ENCODE measurements around the gene CTNNB1. TPM values are rescaled to one million over a fixed set of nuclear protein-coding genes. Genes with fewer than 3 reads are reported as not detected.

Gene CTNNB1
- total RNA-seq, 4 donors from 2014 or later = 311 to 417 (median 361) TPM

DNA sequence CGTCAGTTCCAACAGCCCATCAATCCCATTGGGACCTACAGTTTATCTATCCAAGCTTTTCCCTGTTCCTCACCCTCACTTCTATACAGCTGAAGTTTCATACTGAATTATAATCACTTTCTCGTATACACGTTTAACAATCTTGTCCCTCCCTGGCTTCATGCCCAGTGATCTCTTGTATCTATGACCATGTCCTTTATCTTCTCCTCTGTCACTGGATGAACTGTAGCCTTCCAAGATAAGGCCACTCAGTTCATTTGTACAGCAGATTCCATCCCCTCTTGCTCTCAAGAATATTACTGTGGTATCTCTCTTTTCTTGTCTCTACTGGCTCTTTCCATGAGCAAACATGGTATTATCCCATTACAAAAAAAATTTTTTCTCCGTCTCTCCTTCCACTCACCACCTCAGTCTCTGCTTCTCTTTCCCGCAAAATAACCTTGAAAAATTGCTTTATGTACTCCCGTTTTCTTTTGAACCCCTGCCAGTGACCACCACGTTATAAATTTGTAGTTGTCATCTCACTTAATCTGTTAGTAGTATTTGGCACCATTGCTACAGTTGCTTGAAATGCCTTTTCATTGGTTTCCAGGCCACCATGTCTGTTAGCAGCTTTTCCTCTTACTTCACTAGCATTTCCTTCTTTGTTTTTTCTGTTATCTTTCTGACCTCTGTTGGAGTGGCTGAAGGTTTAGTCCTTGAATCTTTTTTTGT lies 9.4 kb downstream of the CTNNB1 start:
- H3K27ac ChIP-seq = no peak overlapping the region
- H3K4me1 ChIP-seq = peaks cover 64% of the 10 kb centered on the region
- no peaks in the 10 kb centered on the region for H3K27me3 ChIP-seq
- H3K36me3 ChIP-seq = no peaks in the 10 kb centered on the region
- TF ChIP-seq EP300 (IDR thresholded peaks at IDR 0.05) (no peak), POLR2A (IDR thresholded peaks at IDR 0.05) (no peak), POLR2AphosphoS5 (IDR thresholded peaks at IDR 0.05) (no peak)
- TF ChIP-seq, protein P1, sequence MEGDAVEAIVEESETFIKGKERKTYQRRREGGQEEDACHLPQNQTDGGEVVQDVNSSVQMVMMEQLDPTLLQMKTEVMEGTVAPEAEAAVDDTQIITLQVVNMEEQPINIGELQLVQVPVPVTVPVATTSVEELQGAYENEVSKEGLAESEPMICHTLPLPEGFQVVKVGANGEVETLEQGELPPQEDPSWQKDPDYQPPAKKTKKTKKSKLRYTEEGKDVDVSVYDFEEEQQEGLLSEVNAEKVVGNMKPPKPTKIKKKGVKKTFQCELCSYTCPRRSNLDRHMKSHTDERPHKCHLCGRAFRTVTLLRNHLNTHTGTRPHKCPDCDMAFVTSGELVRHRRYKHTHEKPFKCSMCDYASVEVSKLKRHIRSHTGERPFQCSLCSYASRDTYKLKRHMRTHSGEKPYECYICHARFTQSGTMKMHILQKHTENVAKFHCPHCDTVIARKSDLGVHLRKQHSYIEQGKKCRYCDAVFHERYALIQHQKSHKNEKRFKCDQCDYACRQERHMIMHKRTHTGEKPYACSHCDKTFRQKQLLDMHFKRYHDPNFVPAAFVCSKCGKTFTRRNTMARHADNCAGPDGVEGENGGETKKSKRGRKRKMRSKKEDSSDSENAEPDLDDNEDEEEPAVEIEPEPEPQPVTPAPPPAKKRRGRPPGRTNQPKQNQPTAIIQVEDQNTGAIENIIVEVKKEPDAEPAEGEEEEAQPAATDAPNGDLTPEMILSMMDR (IDR thresholded peaks at IDR 0.05) = no peak
- 60% methylated on average over 7 of the region's 7 CpGs for WGBS
- no peaks in the 10 kb centered on the region for H3K9me3 ChIP-seq
- H3K4me3 ChIP-seq = no peak overlapping the region
- DNase-seq (ENCODE audit: low spot score in 2 of 2) = no peak

DNA sequence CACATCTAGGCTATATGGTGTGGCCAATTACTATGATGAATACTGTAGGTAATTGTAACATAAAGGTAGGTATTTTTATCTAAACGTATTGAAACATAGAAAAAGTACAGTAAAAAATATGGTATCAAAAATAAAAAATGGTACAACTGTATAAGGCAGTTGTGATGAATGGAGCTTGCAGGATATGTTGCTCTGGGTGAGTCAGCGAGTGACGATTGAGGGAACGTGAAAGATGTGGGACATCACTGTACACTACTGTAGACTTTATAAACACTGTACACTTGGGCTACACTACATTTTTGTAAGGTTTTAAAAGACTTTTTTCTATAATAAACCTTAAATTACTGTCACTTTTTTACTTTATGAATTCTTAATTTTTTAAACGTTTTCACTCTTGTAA lies 10.3 kb downstream of the CTNNB1 start:
- H3K27me3 ChIP-seq = no peaks in the 10 kb centered on the region
- no peak overlapping the region for H3K27ac ChIP-seq
- no peak for TF ChIP-seq EP300 (IDR thresholded peaks at IDR 0.05)
- TF ChIP-seq POLR2A (IDR thresholded peaks at IDR 0.05) = no peak
- TF ChIP-seq POLR2AphosphoS5 (IDR thresholded peaks at IDR 0.05) = no peak
- no peak overlapping the region for H3K4me3 ChIP-seq
- 85% methylated on average over 5 of the region's 5 CpGs for WGBS
- no peak for DNase-seq (ENCODE audit: low spot score in 2 of 2)
- H3K9me3 ChIP-seq = no peaks in the 10 kb centered on the region
- peaks cover 59% of the 10 kb centered on the region for H3K4me1 ChIP-seq
- H3K36me3 ChIP-seq = no peaks in the 10 kb centered on the region

DNA sequence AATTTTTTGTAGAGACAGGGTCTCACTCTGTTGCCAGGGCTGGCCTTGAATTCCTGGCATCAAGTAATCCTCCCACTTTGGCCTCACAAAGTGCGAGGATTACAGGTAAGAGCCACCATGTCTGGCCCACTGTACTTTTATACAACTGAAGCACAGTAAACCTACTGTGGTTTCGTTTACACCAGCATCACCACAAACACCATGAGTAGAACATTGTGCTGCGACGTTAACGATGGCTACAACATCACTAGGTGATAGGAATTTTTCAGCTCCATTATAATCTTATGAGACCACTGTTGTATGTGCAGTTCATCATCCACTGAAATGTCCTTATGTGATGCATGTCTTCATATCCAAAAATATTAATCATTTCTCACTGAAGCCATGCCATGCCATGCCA lies 11.7 kb downstream of the CTNNB1 start:
- 88% methylated on average over 5 of the region's 5 CpGs for WGBS

DNA sequence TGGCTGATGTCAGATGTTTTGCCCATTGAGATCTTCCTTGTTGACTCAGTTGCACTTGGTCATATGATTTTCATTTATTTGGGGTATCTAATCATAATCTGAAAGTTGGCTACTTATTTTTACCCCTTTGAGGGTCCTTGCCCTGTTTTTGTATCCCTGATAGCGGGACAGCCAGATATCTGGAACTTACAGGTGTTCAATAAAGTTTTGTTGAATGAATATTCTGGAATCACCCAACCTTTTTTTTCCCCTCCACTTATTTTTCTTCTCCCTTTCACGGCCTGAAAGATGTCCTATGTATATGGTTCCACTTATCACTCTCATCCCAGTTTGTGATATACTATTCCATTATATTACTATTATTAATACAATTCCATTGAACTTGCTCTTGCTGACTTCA lies 12.8 kb downstream of the CTNNB1 start:
- Histone ChIP-seq H3K27me3 (no peaks in the 10 kb centered on the region), H3K27ac (no peak overlapping the region), H3K9me3 (no peaks in the 10 kb centered on the region), H3K36me3 (no peaks in the 10 kb centered on the region), H3K4me1 (peaks cover 56% of the 10 kb centered on the region), H3K4me3 (no peak overlapping the region)
- DNase-seq (ENCODE audit: low spot score in 2 of 2) = no peak
- TF ChIP-seq POLR2A (IDR thresholded peaks at IDR 0.05) (no peak), EP300 (IDR thresholded peaks at IDR 0.05) (no peak), POLR2AphosphoS5 (IDR thresholded peaks at IDR 0.05) (no peak)
- TF ChIP-seq, protein P1 (IDR thresholded peaks at IDR 0.05) = no peak
- 95% methylated on average over 2 of the region's 2 CpGs for WGBS

More for the DNA sequence above, 11.7 kb downstream of the CTNNB1 start:
- Histone ChIP-seq H3K4me3 (no peak overlapping the region), H3K9me3 (no peaks in the 10 kb centered on the region), H3K4me1 (peaks cover 57% of the 10 kb centered on the region), H3K36me3 (no peaks in the 10 kb centered on the region), H3K27me3 (no peaks in the 10 kb centered on the region), H3K27ac (no peak overlapping the region)
- no peak for TF ChIP-seq EP300 (IDR thresholded peaks at IDR 0.05)
- no peak for TF ChIP-seq POLR2AphosphoS5 (IDR thresholded peaks at IDR 0.05)
- TF ChIP-seq, protein P1 (IDR thresholded peaks at IDR 0.05) = no peak
- TF ChIP-seq POLR2A (IDR thresholded peaks at IDR 0.05) = no peak
- DNase-seq (ENCODE audit: low spot score in 2 of 2) = no peak

GRCh38 chr3:41213588-41213987 lies 14.3 kb downstream of the CTNNB1 start:
- no peak for DNase-seq (ENCODE audit: low spot score in 2 of 2)
- Histone ChIP-seq H3K4me3 (no peak overlapping the region), H3K36me3 (no peaks in the 10 kb centered on the region), H3K27ac (no peak overlapping the region), H3K27me3 (no peaks in the 10 kb centered on the region), H3K4me1 (peaks cover 58% of the 10 kb centered on the region), H3K9me3 (no peaks in the 10 kb centered on the region)
- WGBS = 35% methylated on average over 2 of the region's 2 CpGs
- TF ChIP-seq EP300 (IDR thresholded peaks at IDR 0.05) (no peak), POLR2A (IDR thresholded peaks at IDR 0.05) (no peak), POLR2AphosphoS5 (IDR thresholded peaks at IDR 0.05) (no peak)
- TF ChIP-seq, protein P1 (IDR thresholded peaks at IDR 0.05) = no peak
